ENCODE measurements around the gene CTIF. TPM values are rescaled to one million over a fixed set of nuclear protein-coding genes. Genes with fewer than 3 reads are reported as not detected.

Gene CTIF
- total RNA-seq, 1 experiment from 2014 or later = 26.5 TPM

DNA sequence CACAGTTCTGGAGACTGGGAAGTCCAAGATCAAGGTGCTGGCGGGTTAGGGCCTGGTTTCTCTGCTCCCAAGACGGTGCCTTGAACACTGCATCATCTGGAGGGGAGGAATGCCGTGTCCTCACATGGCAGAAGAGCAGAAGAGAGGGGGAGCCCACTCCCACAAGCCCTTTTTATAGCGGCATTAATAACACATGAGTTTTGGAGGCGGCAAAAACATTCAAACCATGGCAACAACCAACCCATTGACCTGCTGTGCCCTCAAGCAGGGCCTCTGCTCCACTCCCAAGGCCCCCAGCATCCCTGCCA is 349.9 kb downstream of the CTIF start:
- no peak overlapping the region for H3K4me3 ChIP-seq (ENCODE audit: low read depth in 2 of 2, low read length in 2 of 2)
- ChIA-PET CTCF (no interaction called here), POLR2A (no interaction called here)
- no peaks in the 10 kb centered on the region for H3K27me3 ChIP-seq (ENCODE audit: control insufficient read depth, insufficient read depth, low read length)
- peaks cover 3% of the 10 kb centered on the region; the same call in 1 of the 2 replicates for H3K4me1 ChIP-seq (ENCODE audit: control insufficient read depth, insufficient read depth, low read length)
- TF ChIP-seq SIN3A (IDR thresholded peaks at IDR 0.05; ENCODE audit: borderline replicate concordance, insufficient read depth, low read depth, low read length) (no peak), REST (IDR thresholded peaks at IDR 0.05; ENCODE audit: insufficient read depth in 1 of 2, low read depth in 2 of 2, low read length in 1 of 2) (no peak), POLR2AphosphoS5 (IDR thresholded peaks at IDR 0.05; ENCODE audit: low read depth, low read length) (no peak), TCF7L2 (IDR thresholded peaks at IDR 0.05; ENCODE audit: low read depth, low read length) (no peak)
- TF ChIP-seq, protein P1, sequence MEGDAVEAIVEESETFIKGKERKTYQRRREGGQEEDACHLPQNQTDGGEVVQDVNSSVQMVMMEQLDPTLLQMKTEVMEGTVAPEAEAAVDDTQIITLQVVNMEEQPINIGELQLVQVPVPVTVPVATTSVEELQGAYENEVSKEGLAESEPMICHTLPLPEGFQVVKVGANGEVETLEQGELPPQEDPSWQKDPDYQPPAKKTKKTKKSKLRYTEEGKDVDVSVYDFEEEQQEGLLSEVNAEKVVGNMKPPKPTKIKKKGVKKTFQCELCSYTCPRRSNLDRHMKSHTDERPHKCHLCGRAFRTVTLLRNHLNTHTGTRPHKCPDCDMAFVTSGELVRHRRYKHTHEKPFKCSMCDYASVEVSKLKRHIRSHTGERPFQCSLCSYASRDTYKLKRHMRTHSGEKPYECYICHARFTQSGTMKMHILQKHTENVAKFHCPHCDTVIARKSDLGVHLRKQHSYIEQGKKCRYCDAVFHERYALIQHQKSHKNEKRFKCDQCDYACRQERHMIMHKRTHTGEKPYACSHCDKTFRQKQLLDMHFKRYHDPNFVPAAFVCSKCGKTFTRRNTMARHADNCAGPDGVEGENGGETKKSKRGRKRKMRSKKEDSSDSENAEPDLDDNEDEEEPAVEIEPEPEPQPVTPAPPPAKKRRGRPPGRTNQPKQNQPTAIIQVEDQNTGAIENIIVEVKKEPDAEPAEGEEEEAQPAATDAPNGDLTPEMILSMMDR (IDR thresholded peaks at IDR 0.05) = no peak
- in situ Hi-C loops (cut with HindIII; ENCODE audit: low pct_unique_long_range_greater_than_20kb, low sequenced_read_pairs) = no loop called here
- no peak overlapping the region for H3K27ac ChIP-seq (ENCODE audit: low read length)
- H3K9me3 ChIP-seq (ENCODE audit: control insufficient read depth, insufficient read depth, low read depth, low read length) = no peaks in the 10 kb centered on the region
- ATAC-seq = no peak
- intact Hi-C loops (cut with micrococcal nuclease; ENCODE audit: unreplicated experiment) = no loop called here
- DNase-seq (ENCODE audit: low read depth, low spot score) = no peak
- no TSS peak for BruUV-seq (replicated peaks)
- no peaks in the 10 kb centered on the region for H3K36me3 ChIP-seq (ENCODE audit: control insufficient read depth, insufficient read depth, low read length)

- POLR2A ChIA-PET = no interaction called here
- intact Hi-C loops (cut with micrococcal nuclease; ENCODE audit: unreplicated experiment) = no loop called here
- H3K27me3 ChIP-seq (ENCODE audit: control insufficient read depth, insufficient read depth, low read length) = no peaks in the 10 kb centered on the region
- no peak overlapping the region for H3K4me3 ChIP-seq (ENCODE audit: low read depth in 2 of 2, low read length in 2 of 2)
- TF ChIP-seq SIN3A (IDR thresholded peaks at IDR 0.05; ENCODE audit: borderline replicate concordance, insufficient read depth, low read depth, low read length) (no peak), TCF7L2 (IDR thresholded peaks at IDR 0.05; ENCODE audit: low read depth, low read length) (no peak), REST (IDR thresholded peaks at IDR 0.05; ENCODE audit: insufficient read depth in 1 of 2, low read depth in 2 of 2, low read length in 1 of 2) (no peak), POLR2AphosphoS5 (IDR thresholded peaks at IDR 0.05; ENCODE audit: low read depth, low read length) (no peak)
- TF ChIP-seq, protein P1 (IDR thresholded peaks at IDR 0.05) = no peak
- no peaks in the 10 kb centered on the region for H3K9me3 ChIP-seq (ENCODE audit: control insufficient read depth, insufficient read depth, low read depth, low read length)
- H3K36me3 ChIP-seq (ENCODE audit: control insufficient read depth, insufficient read depth, low read length) = no peaks in the 10 kb centered on the region
- no TSS peak for BruUV-seq (replicated peaks)
- no peak overlapping the region for H3K27ac ChIP-seq (ENCODE audit: low read length)
- CTCF ChIA-PET = interaction anchor here (0.5 kb wide), 1 partner anchor 63 kb away, joined by 4 read pairs; no protein-coding TSS in a partner anchor
- peaks cover 3% of the 10 kb centered on the region; the same call in 1 of the 2 replicates for H3K4me1 ChIP-seq (ENCODE audit: control insufficient read depth, insufficient read depth, low read length)
- ATAC-seq (no peak), DNase-seq (ENCODE audit: low read depth, low spot score) (no peak)
- in situ Hi-C loops (cut with HindIII; ENCODE audit: low pct_unique_long_range_greater_than_20kb, low sequenced_read_pairs) = no loop called here
These were observed 350.5 kb downstream of the CTIF start for GRCh38 chr18:48889115-48889941.
